ENCODE data around the gene DDX17.

The DDX17 gene

DNA sequence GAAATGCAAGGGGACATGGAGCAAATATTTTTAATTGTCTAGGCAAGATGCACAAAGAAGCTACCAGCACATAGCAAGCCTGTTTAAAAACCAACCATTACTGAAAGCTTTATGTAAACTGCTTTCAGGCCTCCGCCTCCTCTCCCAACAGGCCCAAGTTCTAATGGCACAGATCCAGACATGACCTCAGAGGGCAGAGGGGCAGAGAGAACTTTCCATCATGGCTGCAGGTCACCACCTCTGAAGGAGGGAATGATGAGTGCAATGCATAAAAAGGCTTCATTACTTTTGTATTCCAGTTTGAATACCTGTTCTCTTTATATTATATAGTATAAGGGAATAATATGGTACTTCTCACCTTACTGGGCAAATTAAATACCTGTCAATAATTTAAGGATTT, 15.2 kb downstream of the DDX17 start (continued):
- TF ChIP-seq PPARA (CRISPR knock-in tag; IDR thresholded peaks at IDR 0.05; ENCODE audit: borderline replicate concordance) (no peak), RARB (CRISPR knock-in tag; IDR thresholded peaks at IDR 0.05) (no peak), ARNTL (CRISPR knock-in tag; IDR thresholded peaks at IDR 0.05; ENCODE audit: borderline replicate concordance, low read depth) (no peak)
- TF ChIP-seq, protein P1, sequence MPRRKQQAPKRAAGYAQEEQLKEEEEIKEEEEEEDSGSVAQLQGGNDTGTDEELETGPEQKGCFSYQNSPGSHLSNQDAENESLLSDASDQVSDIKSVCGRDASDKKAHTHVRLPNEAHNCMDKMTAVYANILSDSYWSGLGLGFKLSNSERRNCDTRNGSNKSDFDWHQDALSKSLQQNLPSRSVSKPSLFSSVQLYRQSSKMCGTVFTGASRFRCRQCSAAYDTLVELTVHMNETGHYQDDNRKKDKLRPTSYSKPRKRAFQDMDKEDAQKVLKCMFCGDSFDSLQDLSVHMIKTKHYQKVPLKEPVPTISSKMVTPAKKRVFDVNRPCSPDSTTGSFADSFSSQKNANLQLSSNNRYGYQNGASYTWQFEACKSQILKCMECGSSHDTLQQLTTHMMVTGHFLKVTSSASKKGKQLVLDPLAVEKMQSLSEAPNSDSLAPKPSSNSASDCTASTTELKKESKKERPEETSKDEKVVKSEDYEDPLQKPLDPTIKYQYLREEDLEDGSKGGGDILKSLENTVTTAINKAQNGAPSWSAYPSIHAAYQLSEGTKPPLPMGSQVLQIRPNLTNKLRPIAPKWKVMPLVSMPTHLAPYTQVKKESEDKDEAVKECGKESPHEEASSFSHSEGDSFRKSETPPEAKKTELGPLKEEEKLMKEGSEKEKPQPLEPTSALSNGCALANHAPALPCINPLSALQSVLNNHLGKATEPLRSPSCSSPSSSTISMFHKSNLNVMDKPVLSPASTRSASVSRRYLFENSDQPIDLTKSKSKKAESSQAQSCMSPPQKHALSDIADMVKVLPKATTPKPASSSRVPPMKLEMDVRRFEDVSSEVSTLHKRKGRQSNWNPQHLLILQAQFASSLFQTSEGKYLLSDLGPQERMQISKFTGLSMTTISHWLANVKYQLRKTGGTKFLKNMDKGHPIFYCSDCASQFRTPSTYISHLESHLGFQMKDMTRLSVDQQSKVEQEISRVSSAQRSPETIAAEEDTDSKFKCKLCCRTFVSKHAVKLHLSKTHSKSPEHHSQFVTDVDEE (CRISPR knock-in tag; IDR thresholded peaks at IDR 0.05): no peak

DNA sequence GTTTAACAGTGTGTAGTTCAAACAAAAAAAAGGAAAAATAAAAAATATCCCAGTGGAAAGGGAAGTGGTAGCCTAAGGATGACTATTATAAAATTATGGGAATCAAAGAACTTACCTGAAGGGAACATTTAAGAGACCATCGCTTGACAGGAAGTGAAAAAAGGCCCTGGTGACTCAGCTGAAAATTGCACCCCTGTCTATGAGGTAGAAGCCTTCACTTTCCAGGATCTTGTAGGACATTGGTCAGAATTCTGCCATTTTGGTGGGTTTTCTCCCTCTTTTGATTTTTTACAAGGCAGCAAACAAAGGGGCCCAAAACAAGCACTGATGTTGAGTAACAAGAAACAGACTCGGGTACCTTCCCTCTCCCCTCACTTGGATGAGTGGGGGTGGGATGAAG, 15.6 kb downstream of the DDX17 start:
- TF ChIP-seq ARNTL (CRISPR knock-in tag; IDR thresholded peaks at IDR 0.05; ENCODE audit: borderline replicate concordance, low read depth): no peak
- no peak for TF ChIP-seq CSDC2 (CRISPR knock-in tag; IDR thresholded peaks at IDR 0.05)
- TF ChIP-seq ZFP30 (CRISPR knock-in tag; IDR thresholded peaks at IDR 0.05): no peak
- TF ChIP-seq TCF4 (CRISPR knock-in tag; IDR thresholded peaks at IDR 0.05; ENCODE audit: borderline replicate concordance): no peak
- no peak for ATAC-seq

DNA sequence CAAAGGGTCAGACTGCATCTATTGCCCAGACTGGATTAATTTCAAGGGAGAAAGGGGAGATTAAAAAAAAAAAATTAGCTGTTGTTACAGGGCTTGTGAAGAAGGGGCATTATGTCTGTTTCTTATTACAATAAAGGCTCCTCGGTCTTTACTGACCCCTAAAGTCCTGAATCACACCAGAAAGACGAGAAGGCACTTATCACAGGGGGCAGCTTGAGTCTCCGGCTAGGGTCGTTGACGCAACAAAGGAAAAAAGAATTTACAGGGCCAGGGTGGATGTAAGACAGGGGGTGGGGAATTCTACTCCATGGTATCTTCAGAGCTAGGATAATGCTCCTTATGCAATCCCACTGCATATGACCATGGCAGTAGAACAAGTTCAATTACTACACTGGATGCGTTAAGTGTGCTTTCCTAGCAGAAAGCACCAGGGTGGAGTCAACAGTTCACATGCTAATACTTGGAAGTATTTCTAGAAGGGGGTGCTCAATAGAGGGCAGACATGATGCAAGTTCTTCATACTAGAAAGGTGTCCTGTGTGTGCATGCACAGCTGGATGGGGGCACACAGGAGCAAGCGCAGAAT, 16.5 kb downstream of the DDX17 start:
- TF ChIP-seq, protein P1 (CRISPR knock-in tag; IDR thresholded peaks at IDR 0.05): no peak
- TF ChIP-seq PPARA (CRISPR knock-in tag; IDR thresholded peaks at IDR 0.05; ENCODE audit: borderline replicate concordance) (no peak), ZNF8 (CRISPR knock-in tag; IDR thresholded peaks at IDR 0.05) (no peak), TCF4 (CRISPR knock-in tag; IDR thresholded peaks at IDR 0.05; ENCODE audit: borderline replicate concordance) (no peak), ZNF565 (CRISPR knock-in tag; conservative IDR thresholded peaks at IDR 0.05; ENCODE audit: low read depth) (no peak), SNAI2 (CRISPR knock-in tag; IDR thresholded peaks at IDR 0.05) (no peak), ARNTL (CRISPR knock-in tag; IDR thresholded peaks at IDR 0.05; ENCODE audit: borderline replicate concordance, low read depth) (no peak), RARB (CRISPR knock-in tag; IDR thresholded peaks at IDR 0.05) (no peak), CSDC2 (CRISPR knock-in tag; IDR thresholded peaks at IDR 0.05) (no peak), GLIS3 (CRISPR knock-in tag; IDR thresholded peaks at IDR 0.05) (no peak), TOX (CRISPR knock-in tag; IDR thresholded peaks at IDR 0.05; ENCODE audit: borderline replicate concordance) (no peak), ZFP3 (CRISPR knock-in tag; IDR thresholded peaks at IDR 0.05) (no peak), ISL1 (CRISPR knock-in tag; IDR thresholded peaks at IDR 0.05) (no peak), ZC3H10 (CRISPR knock-in tag; IDR thresholded peaks at IDR 0.05) (no peak), ZNF70 (CRISPR knock-in tag; IDR thresholded peaks at IDR 0.05) (no peak)
- TF ChIP-seq, protein P2, sequence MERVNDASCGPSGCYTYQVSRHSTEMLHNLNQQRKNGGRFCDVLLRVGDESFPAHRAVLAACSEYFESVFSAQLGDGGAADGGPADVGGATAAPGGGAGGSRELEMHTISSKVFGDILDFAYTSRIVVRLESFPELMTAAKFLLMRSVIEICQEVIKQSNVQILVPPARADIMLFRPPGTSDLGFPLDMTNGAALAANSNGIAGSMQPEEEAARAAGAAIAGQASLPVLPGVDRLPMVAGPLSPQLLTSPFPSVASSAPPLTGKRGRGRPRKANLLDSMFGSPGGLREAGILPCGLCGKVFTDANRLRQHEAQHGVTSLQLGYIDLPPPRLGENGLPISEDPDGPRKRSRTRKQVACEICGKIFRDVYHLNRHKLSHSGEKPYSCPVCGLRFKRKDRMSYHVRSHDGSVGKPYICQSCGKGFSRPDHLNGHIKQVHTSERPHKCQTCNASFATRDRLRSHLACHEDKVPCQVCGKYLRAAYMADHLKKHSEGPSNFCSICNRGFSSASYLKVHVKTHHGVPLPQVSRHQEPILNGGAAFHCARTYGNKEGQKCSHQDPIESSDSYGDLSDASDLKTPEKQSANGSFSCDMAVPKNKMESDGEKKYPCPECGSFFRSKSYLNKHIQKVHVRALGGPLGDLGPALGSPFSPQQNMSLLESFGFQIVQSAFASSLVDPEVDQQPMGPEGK (CRISPR knock-in tag; IDR thresholded peaks at IDR 0.05; ENCODE audit: borderline replicate concordance): no peak
- TF ChIP-seq, protein P3, sequence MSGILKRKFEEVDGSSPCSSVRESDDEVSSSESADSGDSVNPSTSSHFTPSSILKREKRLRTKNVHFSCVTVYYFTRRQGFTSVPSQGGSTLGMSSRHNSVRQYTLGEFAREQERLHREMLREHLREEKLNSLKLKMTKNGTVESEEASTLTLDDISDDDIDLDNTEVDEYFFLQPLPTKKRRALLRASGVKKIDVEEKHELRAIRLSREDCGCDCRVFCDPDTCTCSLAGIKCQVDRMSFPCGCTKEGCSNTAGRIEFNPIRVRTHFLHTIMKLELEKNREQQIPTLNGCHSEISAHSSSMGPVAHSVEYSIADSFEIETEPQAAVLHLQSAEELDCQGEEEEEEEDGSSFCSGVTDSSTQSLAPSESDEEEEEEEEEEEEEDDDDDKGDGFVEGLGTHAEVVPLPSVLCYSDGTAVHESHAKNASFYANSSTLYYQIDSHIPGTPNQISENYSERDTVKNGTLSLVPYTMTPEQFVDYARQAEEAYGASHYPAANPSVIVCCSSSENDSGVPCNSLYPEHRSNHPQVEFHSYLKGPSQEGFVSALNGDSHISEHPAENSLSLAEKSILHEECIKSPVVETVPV (CRISPR knock-in tag; IDR thresholded peaks at IDR 0.05): no peak
- ATAC-seq: no peak

DNA sequence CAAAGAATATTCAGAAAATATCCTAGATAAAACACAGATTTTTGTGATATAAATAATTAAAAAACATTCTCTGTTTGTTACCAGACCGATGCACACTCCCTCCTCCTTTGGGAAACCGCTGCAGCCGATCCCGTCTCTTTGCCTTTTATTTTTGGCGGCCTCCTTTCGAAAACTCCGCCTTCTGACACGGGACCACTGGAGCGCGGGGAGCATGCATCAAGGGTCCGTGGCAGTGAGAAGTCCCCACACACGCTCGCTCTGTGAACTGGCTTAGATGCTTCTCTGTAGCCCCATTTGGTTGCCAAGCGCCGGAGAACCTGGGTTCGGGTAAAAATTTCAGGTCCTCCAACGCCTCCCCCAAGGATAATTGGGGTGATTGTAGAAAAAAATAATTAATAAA, 17.0 kb downstream of the DDX17 start:
- ATAC-seq: no peak

More for the DNA sequence above, 17.0 kb downstream of the DDX17 start:
- TF ChIP-seq GLIS3 (CRISPR knock-in tag; IDR thresholded peaks at IDR 0.05): no peak
- TF ChIP-seq, protein P3 (CRISPR knock-in tag; IDR thresholded peaks at IDR 0.05): no peak
- no peak for TF ChIP-seq TOX (CRISPR knock-in tag; IDR thresholded peaks at IDR 0.05; ENCODE audit: borderline replicate concordance)
- TF ChIP-seq ZNF8 (CRISPR knock-in tag; IDR thresholded peaks at IDR 0.05): no peak
- no peak for TF ChIP-seq BACH2 (CRISPR knock-in tag; IDR thresholded peaks at IDR 0.05; ENCODE audit: borderline replicate concordance)
- TF ChIP-seq ISL1 (CRISPR knock-in tag; IDR thresholded peaks at IDR 0.05): no peak
- TF ChIP-seq OSR1 (CRISPR knock-in tag; IDR thresholded peaks at IDR 0.05): no peak
- TF ChIP-seq, protein P4, sequence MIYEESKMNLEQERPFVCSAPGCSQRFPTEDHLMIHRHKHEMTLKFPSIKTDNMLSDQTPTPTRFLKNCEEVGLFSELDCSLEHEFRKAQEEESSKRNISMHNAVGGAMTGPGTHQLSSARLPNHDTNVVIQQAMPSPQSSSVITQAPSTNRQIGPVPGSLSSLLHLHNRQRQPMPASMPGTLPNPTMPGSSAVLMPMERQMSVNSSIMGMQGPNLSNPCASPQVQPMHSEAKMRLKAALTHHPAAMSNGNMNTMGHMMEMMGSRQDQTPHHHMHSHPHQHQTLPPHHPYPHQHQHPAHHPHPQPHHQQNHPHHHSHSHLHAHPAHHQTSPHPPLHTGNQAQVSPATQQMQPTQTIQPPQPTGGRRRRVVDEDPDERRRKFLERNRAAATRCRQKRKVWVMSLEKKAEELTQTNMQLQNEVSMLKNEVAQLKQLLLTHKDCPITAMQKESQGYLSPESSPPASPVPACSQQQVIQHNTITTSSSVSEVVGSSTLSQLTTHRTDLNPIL (CRISPR knock-in tag; IDR thresholded peaks at IDR 0.05; ENCODE audit: low read depth): no peak
- no peak for TF ChIP-seq ZFP30 (CRISPR knock-in tag; IDR thresholded peaks at IDR 0.05)
- TF ChIP-seq ARNTL (CRISPR knock-in tag; IDR thresholded peaks at IDR 0.05; ENCODE audit: borderline replicate concordance, low read depth): no peak

All from SK-N-SH treated with all-trans-retinoic acid at 6 μM for 48 hours (cell line).